H9 (cell line): ENCODE measurements around the gene PAQR7. TPM values are rescaled to one million over a fixed set of nuclear protein-coding genes. Genes with fewer than 3 reads are reported as not detected.

Experiments used
- DNase-seq: peaks from one replicate; pipeline ENCODE4 v3.0.0-alpha.2; 2017
- H2AFZ ChIP-seq: one replicate; pipeline ENCODE4 v1.6.1; 2013; ENCODE audit warnings: mild to moderate bottlenecking, low read length, control low read depth, moderate library complexity
- H2AK5ac ChIP-seq: 2 replicates; pipeline ENCODE4 v1.6.1; 2013; ENCODE audit warnings: low read length, control low read depth, mixed read lengths; ENCODE audit not compliant: insufficient read length
- H2BK120ac ChIP-seq: one replicate; pipeline ENCODE4 v1.6.1; 2013; ENCODE audit warnings: low read depth, mild to moderate bottlenecking, low read length, control low read depth, inconsistent platforms; ENCODE audit not compliant: poor library complexity, severe bottlenecking
- H2BK12ac ChIP-seq: 2 replicates; pipeline ENCODE4 v1.6.1; 2013; ENCODE audit warnings: low read length, control low read depth, mixed read lengths, low read depth; ENCODE audit not compliant: insufficient read length
- H2BK15ac ChIP-seq: 2 replicates; pipeline ENCODE4 v1.6.1; 2013; ENCODE audit warnings: low read depth, low read length, control low read depth
- H2BK20ac ChIP-seq: one replicate; pipeline ENCODE4 v1.6.1; 2013; ENCODE audit warnings: low read depth, mild to moderate bottlenecking, low read length, control low read depth, inconsistent platforms; ENCODE audit not compliant: poor library complexity, severe bottlenecking
- H2BK5ac ChIP-seq: 2 replicates; pipeline ENCODE4 v1.6.1; 2013; ENCODE audit warnings: low read length, control low read depth, mixed read lengths; ENCODE audit not compliant: insufficient read length
- H3K14ac ChIP-seq: 2 replicates; pipeline ENCODE4 v1.6.1; 2013; ENCODE audit warnings: low read length, control low read depth; ENCODE audit not compliant: insufficient read depth
- H3K18ac ChIP-seq: 2 replicates; pipeline ENCODE4 v1.6.1; 2013; ENCODE audit warnings: low read depth, mild to moderate bottlenecking, mixed read lengths, low read length, control low read depth; ENCODE audit not compliant: insufficient read length
- H3K23ac ChIP-seq: 2 replicates; pipeline ENCODE4 v1.6.1; 2013; ENCODE audit warnings: low read length, control low read depth, mixed read lengths, low read depth; ENCODE audit not compliant: insufficient read length
- H3K23me2 ChIP-seq: 2 replicates; pipeline ENCODE4 v1.6.1; 2013; ENCODE audit warnings: low read depth, mild to moderate bottlenecking, mixed read lengths, low read length, control low read depth; ENCODE audit not compliant: insufficient read length, poor library complexity, severe bottlenecking
- H3K27ac ChIP-seq: 2 replicates; pipeline ENCODE4 v1.5.1; 2013; ENCODE audit warnings: low read length, control low read depth, mixed read lengths, low read depth; ENCODE audit not compliant: insufficient read length
- H3K27me3 ChIP-seq: 2 replicates; pipeline ENCODE4 v1.6.1; 2013; ENCODE audit warnings: low read length, control low read depth, inconsistent platforms; ENCODE audit not compliant: insufficient read depth
- H3K4ac ChIP-seq: 2 replicates; pipeline ENCODE4 v1.6.1; 2013; ENCODE audit warnings: low read depth, mild to moderate bottlenecking, control low read depth, inconsistent platforms, low read length, moderate library complexity
- H3K4me1 ChIP-seq: 2 replicates; pipeline ENCODE4 v1.6.1; 2013; ENCODE audit warnings: low read length, control low read depth, inconsistent platforms; ENCODE audit not compliant: insufficient read depth
- H3K4me2 ChIP-seq: 2 replicates; pipeline ENCODE4 v1.6.1; 2013; ENCODE audit warnings: low read length, control low read depth, mixed read lengths; ENCODE audit not compliant: insufficient read length, insufficient read depth
- H3K56ac ChIP-seq: 2 replicates; pipeline ENCODE4 v1.6.1; 2013; ENCODE audit warnings: low read depth, mild to moderate bottlenecking, mixed read lengths, low read length, control low read depth; ENCODE audit not compliant: insufficient read length
- H3K79me1 ChIP-seq: 2 replicates; pipeline ENCODE4 v1.6.1; 2013; ENCODE audit warnings: low read depth, mild to moderate bottlenecking, moderate library complexity, low read length, control low read depth, inconsistent platforms; ENCODE audit not compliant: insufficient read depth, poor library complexity, severe bottlenecking
- H3K79me2 ChIP-seq: 2 replicates; pipeline ENCODE4 v1.6.1; 2013; ENCODE audit warnings: low read length, control low read depth, inconsistent platforms; ENCODE audit not compliant: insufficient read depth
- H3K9ac ChIP-seq: 2 replicates; pipeline ENCODE4 v1.6.1; 2013; ENCODE audit warnings: low read length, control low read depth, mixed read lengths; ENCODE audit not compliant: insufficient read length; ENCODE audit errors: extremely low read depth
- H3K9me3 ChIP-seq: one replicate; pipeline ENCODE4 v1.6.1; 2013; ENCODE audit warnings: low read depth, low read length, inconsistent platforms; ENCODE audit not compliant: control insufficient read depth
- H3T11ph ChIP-seq: one replicate; pipeline ENCODE4 v1.6.1; 2013; ENCODE audit warnings: mild to moderate bottlenecking, low read length, control low read depth, inconsistent platforms
- H4K20me1 ChIP-seq: one replicate; pipeline ENCODE4 v1.6.1; 2013; ENCODE audit not compliant: control insufficient read depth, insufficient read length, insufficient read depth
- H4K5ac ChIP-seq: 2 replicates; pipeline ENCODE4 v1.6.1; 2013; ENCODE audit warnings: low read depth, mild to moderate bottlenecking, mixed read lengths, low read length, control low read depth; ENCODE audit not compliant: insufficient read length
- H4K8ac ChIP-seq: replicated peaks from 2 replicates; pipeline ENCODE4 v1.6.1; 2013; ENCODE audit warnings: low read length, control low read depth, mixed read lengths, low read depth; ENCODE audit not compliant: insufficient read length
- H4K91ac ChIP-seq: 2 replicates; pipeline ENCODE4 v1.6.1; 2013; ENCODE audit warnings: low read depth, mild to moderate bottlenecking, moderate library complexity, mixed read lengths, low read length, control low read depth; ENCODE audit not compliant: insufficient read length
- H3K27ac Mint-ChIP-seq, 3 experiments: 2 replicates in 2 of 3; 3 replicates in 1 of 3; pipeline ENCODE4 v1.8.0; 2020 to 2021; ENCODE audit warnings: mixed read lengths in 3 of 3, mild to moderate bottlenecking in 1 of 3, moderate library complexity in 1 of 3
- H3K27me3 Mint-ChIP-seq: 2 replicates; pipeline ENCODE4 v1.8.0; 2021; ENCODE audit warnings: low read depth, mild to moderate bottlenecking, moderate library complexity, mixed read lengths
- H3K36me3 Mint-ChIP-seq, 3 experiments: 2 replicates in 2 of 3; 3 replicates in 1 of 3; pipeline ENCODE4 v1.8.0; 2020 to 2021; ENCODE audit warnings: low read depth in 3 of 3, mixed read lengths in 3 of 3; ENCODE audit not compliant: insufficient read depth in 1 of 3
- H3K4me1 Mint-ChIP-seq, 2 experiments: 2 replicates each; pipeline ENCODE4 v1.8.0; 2020; ENCODE audit warnings: mixed read lengths in 2 of 2
- H3K4me3 Mint-ChIP-seq, 2 experiments: 2 replicates in 1 of 2; 3 replicates in 1 of 2; pipeline ENCODE4 v1.8.0; 2020 to 2021; ENCODE audit warnings: mild to moderate bottlenecking in 2 of 2, mixed read lengths in 2 of 2, moderate library complexity in 1 of 2
- H3K9me3 Mint-ChIP-seq, 2 experiments: 2 replicates in 1 of 2; 3 replicates in 1 of 2; pipeline ENCODE4 v1.8.0; 2020; ENCODE audit warnings: mild to moderate bottlenecking in 2 of 2, mixed read lengths in 2 of 2, moderate library complexity in 1 of 2
- CTCF ChIP-seq: fragments of 200-600 bp; sonication (generic); conservative IDR thresholded peaks from 3 replicates; pipeline ENCODE4 v1.8.0; 2021; ENCODE audit warnings: antibody characterized with exemption, mild to moderate bottlenecking
- WGBS: extraction: QIAGEN DNeasy Blood & Tissue Kit; methylation state at CpG from one replicate; pipeline ENCODE4 v1.1.7; 2013; ENCODE audit warnings: missing lambda C conversion rate, low lambda C conversion rate, mixed read lengths; ENCODE audit not compliant: insufficient read length; ENCODE audit errors: extremely low coverage; 5-methylcytosine and 5-hydroxymethylcytosine counted together
- total RNA-seq: library from RNA; stranded (reverse); gene quantifications from 2 replicates; pipeline ENCODE4 v1.2.1, GENCODE V29; 2021

Gene PAQR7
- total RNA-seq, 1 experiment from 2014 or later: 6.3 TPM

- no peak overlapping the region for H4K91ac ChIP-seq
- Mint-ChIP-seq H3K27me3 (no peaks in the 10 kb centered on the region), H3K27ac (peak overlapping the region in 1 of 3 experiments; percentile 42; a peak in 1 of 7 replicates), H3K9me3 (no peaks in the 10 kb centered on the region), H3K4me1 (peaks cover 29 to 32% of the 10 kb centered on the region in 2 experiments), H3K36me3 (peaks cover 0 to 8% (median 1%) of the 10 kb centered on the region in 3 experiments; a peak in 6 of 7 replicates), H3K4me3 (no peak overlapping the region)
- H3K9me3 ChIP-seq: no peaks in the 10 kb centered on the region
- H3K18ac ChIP-seq: no peak overlapping the region
- no peaks in the 10 kb centered on the region for H3K27me3 ChIP-seq
- no peak overlapping the region for H3K4ac ChIP-seq
- DNase-seq: peak; percentile 58
- no peak for TF ChIP-seq CTCF
- no peak overlapping the region for H2AFZ ChIP-seq
- H3K56ac ChIP-seq: no peak overlapping the region
- no peak overlapping the region for H2BK15ac ChIP-seq
- no peaks in the 10 kb centered on the region for H3K79me1 ChIP-seq
- no peak overlapping the region for H3K4me2 ChIP-seq
- no CpG with 5 or more reads among the region's 10 CpGs for WGBS
- H3K23ac ChIP-seq: no peak overlapping the region
- no peak overlapping the region for H2BK5ac ChIP-seq
- H3K9ac ChIP-seq: no peak overlapping the region
- no peak overlapping the region for H2AK5ac ChIP-seq
- H3K27ac ChIP-seq: no peak overlapping the region
- H2BK120ac ChIP-seq: no peak overlapping the region
- no peaks in the 10 kb centered on the region for H3K79me2 ChIP-seq
- no peak overlapping the region for H3T11ph ChIP-seq
- no peak overlapping the region for H3K14ac ChIP-seq
- H4K8ac ChIP-seq: no peak overlapping the region
- no peak overlapping the region for H2BK12ac ChIP-seq
- H4K20me1 ChIP-seq: no peaks in the 10 kb centered on the region
- no peak overlapping the region for H4K5ac ChIP-seq
- H3K4me1 ChIP-seq: no peaks in the 10 kb centered on the region
- no peaks in the 10 kb centered on the region for H3K23me2 ChIP-seq
- no peak overlapping the region for H2BK20ac ChIP-seq
Observed at GRCh38 chr1:25890239-25891034, 14.9 kb upstream of the PAQR7 start.
